Peyer's patch (tissue), 4 donors: Measurements from ENCODE around the gene ZNF311.

Source experiments
- POLR2A ChIP-seq, 2 donors: fragments of 450-650 bp; IDR thresholded peaks; one replicate each; pipeline ENCODE4 v1.5.1; 2017; ENCODE audit warnings: antibody characterized with exemption in 2 of 2, mild to moderate bottlenecking in 2 of 2, moderate library complexity in 2 of 2
- TF ChIP-seq, protein P1 (sequence below), 6 experiments: fragments of 450-650 bp in 4 of 6; fragments of 200-600 bp in 2 of 6; sonication (generic) in 1 of 6; IDR thresholded peaks; one replicate each; pipeline ENCODE4 v1.5.1; 2017 to 2019; ENCODE audit warnings: antibody characterized with exemption in 6 of 6, mild to moderate bottlenecking in 3 of 6, moderate library complexity in 1 of 6

DNA sequence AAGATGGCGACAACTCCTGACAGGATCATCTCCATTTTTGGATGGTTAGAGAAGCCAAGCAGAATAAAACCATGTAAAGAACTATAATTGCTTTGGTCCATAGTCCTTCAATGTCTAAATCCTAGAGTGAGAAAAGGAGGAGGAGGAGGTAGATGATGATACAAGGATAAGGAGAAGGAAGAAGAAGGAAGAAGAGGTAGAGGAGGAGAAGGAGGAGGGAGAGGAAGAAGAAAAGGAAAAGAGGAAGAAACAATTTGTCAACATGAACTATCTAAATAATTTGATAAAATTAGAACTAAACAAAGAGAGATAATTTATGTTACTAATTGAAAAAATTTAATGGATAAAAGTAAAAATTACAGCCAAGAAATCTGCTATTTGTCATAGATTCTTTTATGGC is 40.0 kb upstream of the ZNF311 start, which contains the start of gene OR2W1:
- TF ChIP-seq, protein P1, sequence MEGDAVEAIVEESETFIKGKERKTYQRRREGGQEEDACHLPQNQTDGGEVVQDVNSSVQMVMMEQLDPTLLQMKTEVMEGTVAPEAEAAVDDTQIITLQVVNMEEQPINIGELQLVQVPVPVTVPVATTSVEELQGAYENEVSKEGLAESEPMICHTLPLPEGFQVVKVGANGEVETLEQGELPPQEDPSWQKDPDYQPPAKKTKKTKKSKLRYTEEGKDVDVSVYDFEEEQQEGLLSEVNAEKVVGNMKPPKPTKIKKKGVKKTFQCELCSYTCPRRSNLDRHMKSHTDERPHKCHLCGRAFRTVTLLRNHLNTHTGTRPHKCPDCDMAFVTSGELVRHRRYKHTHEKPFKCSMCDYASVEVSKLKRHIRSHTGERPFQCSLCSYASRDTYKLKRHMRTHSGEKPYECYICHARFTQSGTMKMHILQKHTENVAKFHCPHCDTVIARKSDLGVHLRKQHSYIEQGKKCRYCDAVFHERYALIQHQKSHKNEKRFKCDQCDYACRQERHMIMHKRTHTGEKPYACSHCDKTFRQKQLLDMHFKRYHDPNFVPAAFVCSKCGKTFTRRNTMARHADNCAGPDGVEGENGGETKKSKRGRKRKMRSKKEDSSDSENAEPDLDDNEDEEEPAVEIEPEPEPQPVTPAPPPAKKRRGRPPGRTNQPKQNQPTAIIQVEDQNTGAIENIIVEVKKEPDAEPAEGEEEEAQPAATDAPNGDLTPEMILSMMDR (IDR thresholded peaks at IDR 0.05) = no peak
- no peak for TF ChIP-seq POLR2A (IDR thresholded peaks at IDR 0.05)
